A549 (cell line): ENCODE data around the gene LDLRAD3.

ENCODE experiments used
- BHLHE40 ChIP-seq: IDR thresholded peaks from 2 replicates; pipeline ENCODE4 v1.6.1; 2012; ENCODE audit warnings: low read depth, low read length, inconsistent platforms
- EP300 ChIP-seq, 2 experiments: fragments of >200 bp; sonication (Bioruptor Twin); formaldehyde crosslinking; IDR thresholded peaks; 2 replicates in 1 of 2; 3 replicates in 1 of 2; pipeline ENCODE4 v1.6.1; 2016 to 2017
- JUNB ChIP-seq: fragments of >200 bp; sonication (Bioruptor Twin); formaldehyde crosslinking; IDR thresholded peaks from 2 replicates; pipeline ENCODE4 v1.6.1; 2016
- MAFK ChIP-seq: fragments of 450-650 bp; IDR thresholded peaks from 2 replicates; pipeline ENCODE4 v1.6.1; 2014; ENCODE audit not compliant: partially characterized antibody
- MYC ChIP-seq: IDR thresholded peaks from 2 replicates; pipeline ENCODE4 v1.6.1; 2012; ENCODE audit warnings: mild to moderate bottlenecking, inconsistent platforms, low read length, improper control_type of control experiment, borderline replicate concordance
- NPAS2 ChIP-seq: fragments of 250-450 bp; sonication (Bioruptor Pico); IDR thresholded peaks from 2 replicates; pipeline ENCODE4 v1.8.0; 2022; ENCODE audit warnings: mild to moderate bottlenecking, moderate library complexity, borderline replicate concordance
- RFX5 ChIP-seq: fragments of 450-650 bp; IDR thresholded peaks from 2 replicates; pipeline ENCODE4 v1.7.1; 2014; ENCODE audit warnings: antibody characterized with exemption, mild to moderate bottlenecking, moderate library complexity
- SREBF2 ChIP-seq: fragments of 450-650 bp; IDR thresholded peaks from 2 replicates; pipeline ENCODE4 v1.6.1; 2014; ENCODE audit warnings: mild to moderate bottlenecking, moderate library complexity
- TF ChIP-seq, protein P1 (sequence below): fragments of >200 bp; sonication (Bioruptor Twin); formaldehyde crosslinking; IDR thresholded peaks from 3 replicates; pipeline ENCODE4 v1.5.1; 2016
- TF ChIP-seq, protein P2 (sequence below): fragments of 200-600 bp; sonication (generic); IDR thresholded peaks from 2 replicates; pipeline ENCODE4 v1.6.1; 2016; ENCODE audit warnings: antibody characterized with exemption, mild to moderate bottlenecking, moderate library complexity
- TF ChIP-seq, protein P3 (sequence below): IDR thresholded peaks from 2 replicates; pipeline ENCODE4 v1.6.1; 2012
- TF ChIP-seq, protein P4 (sequence below): IDR thresholded peaks from 2 replicates; pipeline ENCODE4 v1.6.1; 2012

DNA sequence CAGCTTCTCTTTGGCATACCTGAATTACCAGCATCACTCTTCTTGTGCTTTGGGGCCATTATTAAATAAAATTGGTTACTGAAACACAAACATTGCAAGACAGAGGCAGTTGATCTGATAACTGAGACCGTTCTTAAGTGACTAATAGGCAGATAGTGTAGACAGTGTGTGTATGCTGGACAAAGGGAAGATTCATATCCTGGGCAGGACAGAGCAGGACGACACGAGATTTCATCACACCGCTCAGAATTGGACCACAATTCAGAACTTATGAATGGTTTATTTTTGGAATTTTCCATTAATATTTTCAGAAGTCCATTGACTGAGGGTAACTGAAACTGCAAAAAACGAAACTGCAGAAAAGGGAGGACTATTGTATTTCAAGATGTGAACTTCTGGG, 68.6 kb downstream of the LDLRAD3 start:
- TF ChIP-seq MAFK (no peak), RFX5 (no peak), MYC (no peak), JUNB (no peak), BHLHE40 (no peak), EP300 (IDR thresholded peaks at IDR 0.05) (no peak), SREBF2 (no peak), NPAS2 (CRISPR knock-in tag) (no peak)
- TF ChIP-seq, protein P1, sequence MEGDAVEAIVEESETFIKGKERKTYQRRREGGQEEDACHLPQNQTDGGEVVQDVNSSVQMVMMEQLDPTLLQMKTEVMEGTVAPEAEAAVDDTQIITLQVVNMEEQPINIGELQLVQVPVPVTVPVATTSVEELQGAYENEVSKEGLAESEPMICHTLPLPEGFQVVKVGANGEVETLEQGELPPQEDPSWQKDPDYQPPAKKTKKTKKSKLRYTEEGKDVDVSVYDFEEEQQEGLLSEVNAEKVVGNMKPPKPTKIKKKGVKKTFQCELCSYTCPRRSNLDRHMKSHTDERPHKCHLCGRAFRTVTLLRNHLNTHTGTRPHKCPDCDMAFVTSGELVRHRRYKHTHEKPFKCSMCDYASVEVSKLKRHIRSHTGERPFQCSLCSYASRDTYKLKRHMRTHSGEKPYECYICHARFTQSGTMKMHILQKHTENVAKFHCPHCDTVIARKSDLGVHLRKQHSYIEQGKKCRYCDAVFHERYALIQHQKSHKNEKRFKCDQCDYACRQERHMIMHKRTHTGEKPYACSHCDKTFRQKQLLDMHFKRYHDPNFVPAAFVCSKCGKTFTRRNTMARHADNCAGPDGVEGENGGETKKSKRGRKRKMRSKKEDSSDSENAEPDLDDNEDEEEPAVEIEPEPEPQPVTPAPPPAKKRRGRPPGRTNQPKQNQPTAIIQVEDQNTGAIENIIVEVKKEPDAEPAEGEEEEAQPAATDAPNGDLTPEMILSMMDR: no peak
- TF ChIP-seq, protein P2, sequence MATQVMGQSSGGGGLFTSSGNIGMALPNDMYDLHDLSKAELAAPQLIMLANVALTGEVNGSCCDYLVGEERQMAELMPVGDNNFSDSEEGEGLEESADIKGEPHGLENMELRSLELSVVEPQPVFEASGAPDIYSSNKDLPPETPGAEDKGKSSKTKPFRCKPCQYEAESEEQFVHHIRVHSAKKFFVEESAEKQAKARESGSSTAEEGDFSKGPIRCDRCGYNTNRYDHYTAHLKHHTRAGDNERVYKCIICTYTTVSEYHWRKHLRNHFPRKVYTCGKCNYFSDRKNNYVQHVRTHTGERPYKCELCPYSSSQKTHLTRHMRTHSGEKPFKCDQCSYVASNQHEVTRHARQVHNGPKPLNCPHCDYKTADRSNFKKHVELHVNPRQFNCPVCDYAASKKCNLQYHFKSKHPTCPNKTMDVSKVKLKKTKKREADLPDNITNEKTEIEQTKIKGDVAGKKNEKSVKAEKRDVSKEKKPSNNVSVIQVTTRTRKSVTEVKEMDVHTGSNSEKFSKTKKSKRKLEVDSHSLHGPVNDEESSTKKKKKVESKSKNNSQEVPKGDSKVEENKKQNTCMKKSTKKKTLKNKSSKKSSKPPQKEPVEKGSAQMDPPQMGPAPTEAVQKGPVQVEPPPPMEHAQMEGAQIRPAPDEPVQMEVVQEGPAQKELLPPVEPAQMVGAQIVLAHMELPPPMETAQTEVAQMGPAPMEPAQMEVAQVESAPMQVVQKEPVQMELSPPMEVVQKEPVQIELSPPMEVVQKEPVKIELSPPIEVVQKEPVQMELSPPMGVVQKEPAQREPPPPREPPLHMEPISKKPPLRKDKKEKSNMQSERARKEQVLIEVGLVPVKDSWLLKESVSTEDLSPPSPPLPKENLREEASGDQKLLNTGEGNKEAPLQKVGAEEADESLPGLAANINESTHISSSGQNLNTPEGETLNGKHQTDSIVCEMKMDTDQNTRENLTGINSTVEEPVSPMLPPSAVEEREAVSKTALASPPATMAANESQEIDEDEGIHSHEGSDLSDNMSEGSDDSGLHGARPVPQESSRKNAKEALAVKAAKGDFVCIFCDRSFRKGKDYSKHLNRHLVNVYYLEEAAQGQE: no peak
- TF ChIP-seq, protein P3, sequence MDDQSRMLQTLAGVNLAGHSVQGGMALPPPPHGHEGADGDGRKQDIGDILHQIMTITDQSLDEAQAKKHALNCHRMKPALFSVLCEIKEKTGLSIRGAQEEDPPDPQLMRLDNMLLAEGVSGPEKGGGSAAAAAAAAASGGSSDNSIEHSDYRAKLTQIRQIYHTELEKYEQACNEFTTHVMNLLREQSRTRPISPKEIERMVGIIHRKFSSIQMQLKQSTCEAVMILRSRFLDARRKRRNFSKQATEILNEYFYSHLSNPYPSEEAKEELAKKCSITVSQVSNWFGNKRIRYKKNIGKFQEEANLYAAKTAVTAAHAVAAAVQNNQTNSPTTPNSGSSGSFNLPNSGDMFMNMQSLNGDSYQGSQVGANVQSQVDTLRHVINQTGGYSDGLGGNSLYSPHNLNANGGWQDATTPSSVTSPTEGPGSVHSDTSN: no peak
- TF ChIP-seq, protein P4, sequence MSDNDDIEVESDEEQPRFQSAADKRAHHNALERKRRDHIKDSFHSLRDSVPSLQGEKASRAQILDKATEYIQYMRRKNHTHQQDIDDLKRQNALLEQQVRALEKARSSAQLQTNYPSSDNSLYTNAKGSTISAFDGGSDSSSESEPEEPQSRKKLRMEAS: no peak
